Fibroblast of skin of abdomen (primary cell): Measurements from ENCODE around the gene SLC4A2.

Source experiments
- DNase-seq: peaks from one replicate; pipeline ENCODE4 v3.0.0-alpha.2; 2013

The SLC4A2 gene

DNA sequence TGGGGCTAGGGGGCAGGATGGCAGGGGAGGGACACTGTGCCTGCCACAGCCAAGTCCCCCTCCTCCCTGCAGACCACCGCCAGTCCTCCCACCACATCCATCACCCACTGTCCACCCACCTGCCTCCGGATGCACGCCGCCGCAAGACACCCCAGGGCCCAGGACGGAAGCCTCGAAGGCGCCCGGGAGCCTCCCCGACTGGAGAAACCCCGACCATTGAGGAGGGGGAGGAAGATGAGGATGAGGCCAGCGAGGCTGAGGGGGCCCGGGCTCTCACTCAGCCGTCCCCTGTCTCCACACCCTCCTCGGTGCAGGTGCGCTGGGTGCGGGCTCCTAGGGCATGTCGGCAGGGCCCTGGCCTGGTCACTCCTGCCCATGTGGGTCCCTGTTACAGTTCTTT is 5.1 kb downstream of the SLC4A2 start:
- DNase-seq: no peak

DNA sequence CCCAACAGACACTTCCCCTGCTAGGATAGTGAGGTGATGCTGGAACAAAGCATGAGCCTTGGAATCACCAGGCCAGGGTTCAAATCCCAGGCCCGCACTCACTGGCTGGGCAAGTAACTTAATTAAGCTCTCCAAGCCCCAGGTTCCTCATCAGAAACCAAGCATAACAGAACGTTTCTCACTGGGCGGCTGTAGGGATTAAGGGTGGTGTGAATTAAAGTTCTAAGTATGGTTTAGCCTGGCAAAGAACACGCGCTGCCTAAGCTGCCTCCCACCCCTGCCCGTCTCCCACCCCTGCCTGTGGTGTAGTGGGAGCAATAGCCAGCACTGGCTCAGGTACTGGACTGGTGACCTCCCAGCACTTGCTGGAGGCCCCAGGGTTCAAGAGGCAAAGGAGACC is 5.6 kb downstream of the SLC4A2 start:
- DNase-seq: no peak

- DNase-seq: no peak
Observed at GRCh38 chr7:151065516-151065915, 6.1 kb downstream of the SLC4A2 start.

DNA sequence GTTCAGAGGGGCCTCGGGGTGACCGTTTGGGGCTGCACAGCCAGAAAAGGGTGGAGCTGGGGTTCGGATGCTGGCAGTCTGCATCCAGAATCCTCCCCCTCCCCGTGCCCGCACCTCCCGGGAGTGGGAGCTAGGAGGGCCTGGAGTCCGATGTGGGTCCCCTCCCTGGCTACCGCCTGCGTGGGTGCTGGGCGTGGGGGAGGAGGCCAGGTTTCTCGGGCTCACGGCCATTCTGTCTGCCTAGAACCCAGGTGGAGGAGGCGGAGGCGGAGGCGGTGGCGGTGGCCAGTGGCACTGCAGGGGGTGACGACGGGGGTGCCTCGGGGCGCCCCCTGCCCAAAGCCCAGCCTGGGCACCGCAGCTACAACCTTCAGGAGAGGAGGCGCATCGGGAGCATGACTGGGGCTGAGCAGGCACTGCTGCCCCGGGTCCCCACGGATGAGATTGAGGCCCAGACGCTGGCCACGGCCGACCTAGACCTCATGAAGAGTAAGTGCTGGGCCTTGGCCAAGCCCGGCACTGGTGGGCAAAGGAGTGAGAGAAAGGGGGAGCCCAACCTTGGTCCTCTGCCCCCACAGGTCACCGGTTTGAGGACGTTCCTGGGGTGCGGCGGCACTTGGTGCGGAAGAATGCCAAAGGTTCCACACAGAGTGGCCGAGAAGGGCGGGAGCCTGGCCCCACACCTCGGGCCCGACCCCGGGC is 7.0 kb downstream of the SLC4A2 start:
- no peak for DNase-seq

GRCh38 chr7:151068069-151068773 is 8.8 kb downstream of the SLC4A2 start:
- no peak for DNase-seq

- DNase-seq: no peak
Observed at GRCh38 chr7:151069841-151070573, 10.6 kb downstream of the SLC4A2 start.

DNA sequence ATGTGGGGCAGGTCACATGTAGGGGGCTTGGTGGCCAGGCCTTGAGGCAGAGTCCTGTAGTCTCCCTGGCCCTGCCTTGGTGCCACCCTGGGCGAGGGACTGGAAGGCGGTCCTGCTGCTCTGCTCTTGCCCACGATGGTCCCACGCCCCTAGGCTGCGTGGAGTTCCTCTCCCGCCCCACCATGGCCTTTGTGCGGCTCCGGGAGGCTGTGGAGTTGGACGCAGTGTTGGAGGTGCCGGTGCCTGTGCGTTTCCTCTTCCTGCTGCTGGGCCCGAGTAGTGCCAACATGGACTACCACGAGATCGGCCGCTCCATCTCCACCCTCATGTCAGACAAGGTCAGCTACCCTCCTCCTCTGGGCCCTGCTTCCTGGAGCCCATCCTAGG is 11.2 kb downstream of the SLC4A2 start:
- no peak for DNase-seq

- no peak for DNase-seq
Observed at GRCh38 chr7:151071032-151071866, 11.9 kb downstream of the SLC4A2 start.

DNA sequence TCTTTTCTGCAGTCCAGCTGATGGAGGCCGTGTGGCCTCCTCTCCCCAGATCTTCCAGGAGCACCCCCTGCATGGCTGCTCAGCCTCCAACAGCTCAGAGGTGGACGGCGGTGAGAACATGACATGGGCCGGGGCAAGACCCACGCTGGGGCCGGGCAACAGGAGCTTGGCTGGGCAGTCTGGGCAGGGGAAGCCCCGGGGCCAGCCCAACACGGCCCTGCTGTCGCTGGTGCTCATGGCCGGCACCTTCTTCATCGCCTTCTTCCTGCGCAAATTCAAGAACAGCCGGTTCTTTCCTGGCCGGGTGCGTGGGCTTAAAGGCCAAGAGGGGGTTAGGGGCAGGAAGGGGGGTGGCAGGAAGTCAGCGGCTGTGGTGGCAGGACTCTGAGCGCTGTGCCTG is 14.6 kb downstream of the SLC4A2 start:
- DNase-seq: no peak

- no peak for DNase-seq
Observed at GRCh38 chr7:151074817-151075661, 15.7 kb downstream of the SLC4A2 start.

DNA sequence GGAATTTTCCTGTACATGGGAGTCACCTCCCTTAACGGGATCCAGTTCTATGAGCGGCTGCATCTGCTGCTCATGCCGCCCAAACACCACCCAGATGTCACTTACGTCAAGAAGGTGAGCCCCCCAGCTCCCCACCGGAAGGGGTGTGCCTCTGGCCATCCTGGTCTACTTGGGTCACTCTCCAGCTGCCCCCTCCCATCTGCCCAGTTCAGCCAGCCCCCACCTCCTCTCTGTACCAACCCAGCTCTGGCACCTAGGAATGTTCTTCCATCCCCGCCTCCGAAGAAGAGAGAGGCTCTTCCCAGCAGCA is 16.2 kb downstream of the SLC4A2 start:
- DNase-seq: no peak

DNA sequence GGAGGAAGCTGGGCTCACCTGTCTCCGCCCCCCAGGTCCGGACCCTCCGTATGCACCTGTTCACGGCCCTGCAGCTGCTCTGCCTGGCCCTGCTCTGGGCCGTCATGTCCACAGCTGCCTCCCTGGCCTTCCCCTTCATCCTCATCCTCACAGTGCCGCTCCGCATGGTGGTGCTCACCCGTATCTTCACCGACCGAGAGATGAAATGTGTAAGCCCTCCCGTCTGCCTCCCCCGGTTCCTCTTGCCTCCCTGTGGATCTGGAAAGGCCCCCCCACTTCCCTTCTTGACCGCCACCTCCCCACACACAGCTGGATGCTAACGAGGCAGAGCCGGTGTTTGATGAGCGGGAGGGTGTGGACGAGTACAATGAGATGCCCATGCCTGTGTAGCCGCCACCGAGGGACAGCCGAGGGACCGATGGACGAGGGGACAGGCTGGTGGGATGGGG is 16.6 kb downstream of the SLC4A2 start:
- DNase-seq: no peak

DNA sequence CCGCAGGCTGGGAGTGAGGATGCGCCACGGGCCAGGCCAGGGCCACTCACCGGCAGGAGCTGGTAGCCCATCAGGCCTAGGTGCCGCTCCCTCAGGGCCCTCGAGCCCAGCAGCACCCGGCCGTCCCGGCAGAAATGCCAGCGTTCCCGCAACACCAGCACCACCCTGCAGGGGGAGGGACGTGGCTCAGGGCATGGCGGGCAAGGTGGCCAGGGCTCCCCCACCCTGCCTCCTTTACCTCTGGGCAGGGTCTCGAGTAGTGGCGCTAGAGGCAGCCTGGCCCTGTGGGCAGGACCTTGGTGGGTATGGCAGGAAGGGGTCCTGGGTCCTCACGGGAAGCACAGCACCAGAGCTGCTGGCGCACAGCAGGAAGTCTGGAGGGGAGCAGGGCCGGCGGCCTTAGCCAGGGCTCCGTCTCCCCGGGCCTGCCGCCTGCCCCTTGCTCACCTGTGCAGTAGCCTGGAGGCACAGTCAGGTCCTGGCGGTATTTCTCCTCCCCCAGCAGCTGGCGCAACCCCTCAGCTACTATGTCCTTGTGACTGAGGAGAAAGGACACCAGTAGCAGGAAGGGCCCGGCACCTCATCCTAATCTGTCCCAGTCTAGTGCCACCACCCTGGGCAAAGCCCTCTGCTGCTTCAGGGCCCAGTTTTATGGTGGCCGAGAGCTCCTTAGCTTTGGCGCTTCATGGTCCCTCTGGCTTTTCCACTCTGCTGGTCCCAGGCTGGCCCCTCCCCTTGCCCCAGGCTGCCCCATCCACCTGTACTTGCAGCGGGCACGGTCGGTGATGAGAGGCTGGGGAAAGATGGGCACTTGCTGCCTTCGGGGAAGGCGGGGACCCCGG is 17.7 kb downstream of the SLC4A2 start:
- DNase-seq: no peak

GRCh38 chr7:151077705-151078232 is 18.4 kb downstream of the SLC4A2 start:
- DNase-seq: no peak

DNA sequence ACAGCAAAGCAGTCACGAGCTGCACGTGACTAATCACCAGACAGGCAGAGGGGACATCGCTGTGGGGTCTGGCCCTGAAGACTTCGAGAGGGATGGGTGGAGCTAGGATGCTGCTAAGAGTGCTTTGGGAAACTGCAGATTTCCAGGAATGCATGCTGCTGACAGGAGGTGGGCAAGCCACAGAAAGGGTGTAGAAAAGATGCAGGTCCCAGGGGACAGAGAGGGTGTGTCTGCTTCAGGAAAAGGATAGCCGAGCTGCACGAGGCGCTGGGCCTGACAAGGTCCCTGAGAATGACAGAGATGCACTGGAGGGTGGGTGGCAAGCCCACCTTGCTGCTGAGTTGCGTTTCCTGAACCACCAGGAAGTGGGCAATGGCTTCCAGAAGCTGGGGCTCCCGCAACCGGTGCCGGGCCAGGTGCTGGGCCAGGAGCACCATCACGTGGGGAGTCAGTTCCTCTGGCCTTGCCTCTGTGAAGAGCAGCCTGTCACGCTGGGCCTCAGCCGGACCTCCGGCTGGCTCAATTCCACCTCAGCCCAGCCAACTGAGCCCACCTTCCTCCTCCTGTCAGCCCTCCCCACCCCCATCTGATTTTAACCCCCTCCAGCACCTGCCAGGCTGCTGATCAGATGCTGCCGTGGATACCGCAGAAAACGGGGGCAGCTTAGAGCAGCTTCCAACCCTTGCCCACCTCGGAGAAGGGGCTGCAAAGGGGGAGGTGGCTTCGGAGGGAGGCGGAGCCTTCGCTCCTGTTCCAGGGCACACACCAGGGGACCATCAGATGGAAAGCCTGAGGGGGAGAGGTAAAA is 19.0 kb downstream of the SLC4A2 start:
- no peak for DNase-seq

- no peak for DNase-seq
Observed at GRCh38 chr7:151079199-151079910, 20.0 kb downstream of the SLC4A2 start.

DNA sequence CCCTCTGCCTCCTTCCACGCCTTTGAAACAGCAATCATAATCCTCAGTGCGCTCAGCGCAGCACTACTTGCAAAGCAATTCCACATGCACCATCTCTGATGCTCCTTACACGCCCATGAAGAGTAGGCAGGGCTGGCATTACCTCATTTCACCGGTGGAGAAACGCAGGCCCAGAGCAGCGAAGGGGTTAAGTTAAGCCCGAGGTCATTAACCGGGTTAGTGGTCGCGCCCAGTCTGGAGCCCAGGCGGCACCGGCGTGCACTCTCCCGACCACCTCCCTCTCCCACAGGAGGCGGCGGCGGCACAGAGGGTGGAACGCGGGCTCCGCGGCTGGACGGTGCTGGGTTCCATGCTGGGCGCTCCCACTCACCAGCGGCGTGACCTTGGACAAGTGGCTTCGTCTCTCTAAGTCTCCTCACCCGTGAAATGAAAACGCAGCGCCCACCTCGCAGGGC is 20.7 kb downstream of the SLC4A2 start:
- DNase-seq: no peak

GRCh38 chr7:151080522-151081169 is 21.3 kb downstream of the SLC4A2 start, which contains the start of gene FASTK:
Gene FASTK (minus strand): TSS chr7:151080809. CDS start chr7:151080766, 43 bp downstream.
- DNase-seq: peak; percentile 91
